Heart right ventricle (tissue), 16 donors: ENCODE data around the gene PDIK1L. TPM values are rescaled to one million over a fixed set of nuclear protein-coding genes. Genes with fewer than 3 reads are reported as not detected.
A peak's percentile ranks its signal among the peaks of the same experiment; 100 is the strongest.

Experiments
- ATAC-seq, 8 donors: fragments of 200-7000 bp; cut with Tn5 transposase; one replicate each; pipeline ENCODE4 v1.9.1; 2020; ENCODE audit warnings: mild to moderate bottlenecking in 8 of 8, moderate library complexity in 8 of 8, moderate number of reproducible peaks in 1 of 8
- DNase-seq, 2 donors: peaks; one replicate each; pipeline ENCODE4 v3.0.0-alpha.2; 2020
- H3K27ac ChIP-seq, 10 donors: fragments of 200-600 bp; sonication (generic) in 2 of 10; one replicate each; pipeline versions ENCODE4 v1.5.0 to v1.8.0; 2020 to 2022; ENCODE audit warnings: mild to moderate bottlenecking in 3 of 10
- H3K27me3 ChIP-seq, 7 donors: fragments of 200-600 bp; one replicate each; pipeline ENCODE4 v1.8.0; 2021 to 2022; ENCODE audit warnings: mild to moderate bottlenecking in 2 of 7
- H3K36me3 ChIP-seq, 9 donors: fragments of 200-600 bp; sonication (generic) in 1 of 9; one replicate each; pipeline versions ENCODE4 v1.5.0 to v1.8.0; 2020 to 2022; ENCODE audit warnings: mild to moderate bottlenecking in 2 of 9
- H3K4me1 ChIP-seq, 9 donors: fragments of 200-600 bp; sonication (generic) in 1 of 9; one replicate each; pipeline versions ENCODE4 v1.5.0 to v1.8.0; 2020 to 2022; ENCODE audit warnings: mild to moderate bottlenecking in 4 of 9
- H3K4me3 ChIP-seq, 10 donors: fragments of 200-600 bp; sonication (generic) in 2 of 10; one replicate each; pipeline versions ENCODE4 v1.5.0 to v1.8.0; 2020 to 2022; ENCODE audit warnings: mild to moderate bottlenecking in 7 of 10, moderate library complexity in 2 of 10
- H3K9me3 ChIP-seq, 11 donors: fragments of 200-600 bp in 10 of 11; sonication (generic) in 2 of 11; one replicate each; pipeline versions ENCODE4 v1.5.0 to v1.8.0; 2013 to 2022; ENCODE audit warnings: mild to moderate bottlenecking in 2 of 11, control low read depth in 1 of 11, moderate library complexity in 1 of 11
- whole genome bisulfite sequencing, 2 donors: extraction: QIAGEN DNeasy Blood & Tissue Kit; methylation state at CpG; one replicate each; pipeline ENCODE4 v1.1.7; 2013; ENCODE audit warnings: inconsistent platforms in 1 of 2; 5-methylcytosine and 5-hydroxymethylcytosine counted together
- intact Hi-C, 10 donors: fragments of 100-400 bp; cut with DNase I; formaldehyde crosslinking; loops; one replicate each; pipeline versions ENCODE4 v1.11.1 to v1.14.2; 2022
- polyA plus RNA-seq, 2 donors: library from polyadenylated mRNA; stranded (reverse); fragments of 200-250 nt; gene quantifications; one replicate each; pipeline ENCODE4 v1.2.3, GENCODE V29; 2013
- total RNA-seq, 10 donors: library from RNA; stranded (reverse); fragmentation: NEBNext Ultra II Directional in 3 of 10; extraction: Animal tissue kit (Norgen Biotek cat#: 25700) in 3 of 10; gene quantifications; one replicate each; pipeline versions ENCODE4 v1.2.1 to v1.2.4, GENCODE V29; 2021 to 2023
- TF ChIP-seq, protein P1 (sequence below), 9 donors: fragments of 200-600 bp; sonication (generic) in 2 of 9; IDR thresholded peaks; one replicate each; pipeline versions ENCODE4 v1.5.0 to v1.8.0; 2021 to 2022; ENCODE audit warnings: antibody characterized with exemption in 9 of 9, mild to moderate bottlenecking in 5 of 9, moderate library complexity in 1 of 9
- donor health status: Arrhythmogenic right ventricular cardiomyopathy.
- donor health status: ischemic (EF 13 %, LVEDD 7.1; RV severe dilation, severe dysfunction).
- donor health status: healthy with polysubstance abuse.
- donor health status: DM: no; HTN: yes; CAD: no.
- donor health status: DM: no; HTN: no; CAD: no.
- donor health status: ischemic (EF 25% LVEDD 6.9; RV normal size, moderate dysfunction).
- donor health status: ischemic (EF 25% LVEDD 5.7; RV mildly dilated, moderate dysfunction).
- donor health status: healthy.
- donor health status: DM: yes; HTN: yes; CAD: no.
- donor health status: Ischemic cardiomyopathy.
- donor health status: ischemic (EF 35%, LVEDD 5.7; RV mildly dilated, moderate dysfunction).
- donor health status: nonischemic (EF 11% LVEDD 7.7; RV severe dilation, severe dysfunction).
- donor health status: DM: yes; HTN: yes; CAD: no.
- donor health status: PGD.
- donor health status: ischemic (EF 29% LVEDD 5.4; RV normal size, mild dysfunction).
- donor health status: nonischemic (EF 23%, LVEDD 6.1; RV moderate dilation, normal function).

The PDIK1L gene
- total and polyA plus RNA-seq, 12 donors, result 1.6 to 8.3 (median 5.3) TPM

DNA sequence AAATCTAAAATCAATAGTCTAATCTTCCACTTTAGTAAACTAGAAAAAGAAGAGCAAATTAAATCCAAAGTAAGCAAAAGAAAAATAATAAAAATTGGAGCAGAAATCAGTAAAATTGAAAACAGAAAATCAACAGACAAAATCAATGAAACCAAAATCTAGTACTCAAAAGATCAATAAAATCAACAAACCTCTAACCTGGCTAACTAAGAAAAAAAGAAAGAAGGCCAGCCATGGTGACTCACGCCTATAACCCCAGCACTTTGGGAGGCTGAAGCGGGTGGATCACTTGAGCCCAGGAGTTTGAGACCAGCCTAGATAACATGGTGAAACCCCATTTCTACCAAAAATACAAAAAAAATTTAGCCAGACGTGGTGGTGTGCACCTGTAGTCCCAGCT lies 22.8 kb downstream of the PDIK1L start:
- H3K4me3 ChIP-seq, result no peak overlapping the region
- 91 to 98% methylated on average over 3 of the region's 3 CpGs for WGBS, 2 donors
- DNase-seq, result no peak
- no peak for ATAC-seq
- H3K36me3 ChIP-seq, result no peaks in the 10 kb centered on the region
- peaks cover 0 to 10% (median 0%) of the 10 kb centered on the region in 11 donors for H3K9me3 ChIP-seq
- no peak overlapping the region for H3K27ac ChIP-seq
- no peaks in the 10 kb centered on the region for H3K4me1 ChIP-seq
- no peaks in the 10 kb centered on the region for H3K27me3 ChIP-seq
- intact Hi-C loops, result no loop called here
- TF ChIP-seq, protein P1, sequence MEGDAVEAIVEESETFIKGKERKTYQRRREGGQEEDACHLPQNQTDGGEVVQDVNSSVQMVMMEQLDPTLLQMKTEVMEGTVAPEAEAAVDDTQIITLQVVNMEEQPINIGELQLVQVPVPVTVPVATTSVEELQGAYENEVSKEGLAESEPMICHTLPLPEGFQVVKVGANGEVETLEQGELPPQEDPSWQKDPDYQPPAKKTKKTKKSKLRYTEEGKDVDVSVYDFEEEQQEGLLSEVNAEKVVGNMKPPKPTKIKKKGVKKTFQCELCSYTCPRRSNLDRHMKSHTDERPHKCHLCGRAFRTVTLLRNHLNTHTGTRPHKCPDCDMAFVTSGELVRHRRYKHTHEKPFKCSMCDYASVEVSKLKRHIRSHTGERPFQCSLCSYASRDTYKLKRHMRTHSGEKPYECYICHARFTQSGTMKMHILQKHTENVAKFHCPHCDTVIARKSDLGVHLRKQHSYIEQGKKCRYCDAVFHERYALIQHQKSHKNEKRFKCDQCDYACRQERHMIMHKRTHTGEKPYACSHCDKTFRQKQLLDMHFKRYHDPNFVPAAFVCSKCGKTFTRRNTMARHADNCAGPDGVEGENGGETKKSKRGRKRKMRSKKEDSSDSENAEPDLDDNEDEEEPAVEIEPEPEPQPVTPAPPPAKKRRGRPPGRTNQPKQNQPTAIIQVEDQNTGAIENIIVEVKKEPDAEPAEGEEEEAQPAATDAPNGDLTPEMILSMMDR (IDR thresholded peaks at IDR 0.05), result no peak

DNA sequence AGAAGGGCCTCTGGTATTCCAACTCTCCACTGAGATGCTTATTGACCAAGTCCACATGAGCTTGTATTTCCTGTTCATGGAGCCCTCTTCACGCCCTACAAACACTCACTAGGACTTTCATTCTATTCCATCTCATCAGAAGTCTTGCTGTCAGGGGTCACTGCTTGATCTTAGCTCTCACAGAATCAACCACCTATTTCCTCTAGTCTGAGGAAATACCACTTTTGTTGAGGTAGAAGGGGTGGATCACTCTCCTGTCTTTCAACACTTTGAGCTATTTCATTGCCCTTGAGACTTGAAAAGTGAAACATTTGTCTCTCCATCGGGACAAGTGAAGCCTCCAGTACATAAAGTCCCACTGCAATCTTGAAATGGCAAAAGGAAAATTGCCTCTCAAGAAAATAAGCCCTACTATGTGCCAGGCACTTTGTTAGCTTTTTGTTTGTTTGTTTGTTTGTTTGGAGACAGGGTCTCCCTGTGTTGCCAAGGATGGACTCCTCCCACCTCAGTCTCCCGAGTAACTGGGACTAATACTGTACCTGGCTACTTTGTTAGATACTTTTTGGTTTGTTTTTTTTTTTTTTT lies 27.4 kb downstream of the PDIK1L start:
- no peak for ATAC-seq
- intact Hi-C loops, result no loop called here

DNA sequence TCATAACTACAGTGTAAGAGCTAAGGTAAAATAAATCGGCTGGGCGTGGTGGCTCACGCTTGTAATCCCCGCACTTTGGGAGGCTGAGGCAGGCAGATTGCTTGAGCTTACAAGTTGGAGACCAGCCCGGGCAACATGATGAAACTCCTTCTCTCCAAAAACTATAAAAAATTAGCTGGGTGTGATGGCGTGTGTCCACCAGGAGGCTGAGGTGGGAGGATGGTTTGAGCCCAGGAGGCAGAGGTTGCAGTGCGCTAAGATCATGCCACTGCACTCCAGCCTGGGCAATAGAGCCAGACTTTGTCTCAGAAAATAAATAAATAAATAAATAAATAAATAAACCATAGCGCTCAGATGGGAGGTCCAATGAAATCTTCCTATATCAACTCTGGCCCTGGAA lies 30.5 kb downstream of the PDIK1L start:
- H3K4me3 ChIP-seq, result no peak overlapping the region
- no peaks in the 10 kb centered on the region for H3K9me3 ChIP-seq
- TF ChIP-seq, protein P1 (IDR thresholded peaks at IDR 0.05), result no peak
- no peak overlapping the region for H3K27ac ChIP-seq
- 92 to 94% methylated on average over 8 of the region's 8 CpGs for WGBS, 2 donors
- DNase-seq (no peak), ATAC-seq (no peak)
- H3K36me3 ChIP-seq, result no peaks in the 10 kb centered on the region
- no peaks in the 10 kb centered on the region for H3K27me3 ChIP-seq
- H3K4me1 ChIP-seq, result peaks cover 0 to 14% (median 4%) of the 10 kb centered on the region in 9 donors
- intact Hi-C loops, result loop anchor here in 1 of 10 donors (10.0 kb wide), 1 partner anchor 107 kb away; no protein-coding TSS in a partner anchor

More for the DNA sequence above, 27.4 kb downstream of the PDIK1L start:
- no peak overlapping the region for H3K27ac ChIP-seq
- H3K36me3 ChIP-seq, result no peaks in the 10 kb centered on the region
- H3K9me3 ChIP-seq, result peaks cover 0 to 10% (median 0%) of the 10 kb centered on the region in 11 donors
- DNase-seq, result no peak
- 64 to 65% methylated on average over 3 of the region's 3 CpGs for WGBS, 2 donors
- H3K4me3 ChIP-seq, result no peak overlapping the region
- TF ChIP-seq, protein P1 (IDR thresholded peaks at IDR 0.05), result no peak
- no peaks in the 10 kb centered on the region for H3K27me3 ChIP-seq
- H3K4me1 ChIP-seq, result peaks cover 0 to 7% (median 0%) of the 10 kb centered on the region in 9 donors

DNA sequence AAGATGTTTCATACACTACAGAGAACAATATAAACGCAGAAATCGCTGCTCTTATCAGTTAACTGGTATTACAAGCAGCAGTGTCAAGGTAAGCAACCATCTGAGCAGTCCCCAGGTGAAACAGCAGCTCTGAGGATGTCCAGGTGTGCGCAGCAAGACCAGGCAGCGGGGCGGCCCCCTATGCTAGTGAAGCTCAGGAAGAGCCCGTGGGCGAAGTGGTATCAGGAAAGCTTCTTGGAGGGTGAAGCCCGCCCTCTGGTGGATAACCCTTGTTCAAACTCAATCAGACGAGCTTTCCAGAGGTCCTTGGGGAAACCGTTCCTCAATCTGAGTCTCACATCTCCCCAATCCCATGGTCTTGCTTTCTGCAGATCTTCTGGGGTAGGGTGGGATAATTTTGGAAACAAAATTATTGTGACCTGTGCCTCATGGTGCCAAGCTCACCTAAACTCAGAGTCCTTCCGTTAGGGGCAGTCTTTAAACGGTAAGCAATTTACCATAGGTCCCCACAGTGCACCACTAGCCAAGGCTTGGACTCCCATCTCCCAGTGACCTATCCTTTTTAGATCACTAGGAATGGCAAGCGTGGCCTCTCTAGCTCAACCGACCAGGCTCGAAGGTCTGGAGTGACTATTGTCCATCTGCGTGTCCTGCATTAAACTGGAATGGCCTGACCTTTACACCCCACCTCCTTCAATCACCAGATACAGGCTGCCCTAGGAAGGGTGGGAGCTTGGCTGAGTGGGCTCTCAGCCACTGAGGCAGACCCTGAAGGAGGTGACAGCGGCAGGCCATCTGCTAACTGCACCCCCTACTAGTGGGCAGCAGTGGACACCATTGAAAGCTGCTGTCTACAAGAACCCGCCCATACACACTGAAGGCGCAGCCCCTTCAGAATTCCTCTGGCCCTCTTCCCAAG lies 33.7 kb downstream of the PDIK1L start:
- ATAC-seq (peak; percentile 83 to 96 (median 94)), DNase-seq (peak; percentile 60 to 80)
- Histone ChIP-seq H3K4me1 (peaks cover 0 to 14% (median 4%) of the 10 kb centered on the region in 9 donors), H3K4me3 (no peak overlapping the region), H3K27ac (no peak overlapping the region), H3K9me3 (no peaks in the 10 kb centered on the region), H3K27me3 (no peaks in the 10 kb centered on the region), H3K36me3 (no peaks in the 10 kb centered on the region)
- TF ChIP-seq, protein P1 (IDR thresholded peaks at IDR 0.05), result peak; percentile 72 to 89 (median 82)
- 27 to 33% methylated on average over 19 of the region's 19 CpGs for WGBS, 2 donors
- intact Hi-C loops, result loop anchor here (1.0 to 10.0 kb wide), 12 partner anchors 33 to 110 kb away; partner anchors contain the start of gene PDIK1L (in 1 of the 10)
